Esophagus squamous epithelium (tissue), 4 donors: ENCODE data around the gene RBMX2.

Experiments used
- POLR2A ChIP-seq, 4 donors: fragments of 450-650 bp; IDR thresholded peaks; one replicate each; pipeline ENCODE4 v1.6.1; 2017; ENCODE audit warnings: antibody characterized with exemption in 4 of 4, mild to moderate bottlenecking in 4 of 4, moderate library complexity in 3 of 4
- TF ChIP-seq, protein P1 (sequence below), 6 experiments: fragments of 450-650 bp in 4 of 6; fragments of 200-600 bp in 2 of 6; sonication (generic) in 2 of 6; IDR thresholded peaks; one replicate each; pipeline ENCODE4 v1.5.1; 2016 to 2019; ENCODE audit warnings: antibody characterized with exemption in 6 of 6, mild to moderate bottlenecking in 4 of 6, moderate library complexity in 4 of 6

DNA sequence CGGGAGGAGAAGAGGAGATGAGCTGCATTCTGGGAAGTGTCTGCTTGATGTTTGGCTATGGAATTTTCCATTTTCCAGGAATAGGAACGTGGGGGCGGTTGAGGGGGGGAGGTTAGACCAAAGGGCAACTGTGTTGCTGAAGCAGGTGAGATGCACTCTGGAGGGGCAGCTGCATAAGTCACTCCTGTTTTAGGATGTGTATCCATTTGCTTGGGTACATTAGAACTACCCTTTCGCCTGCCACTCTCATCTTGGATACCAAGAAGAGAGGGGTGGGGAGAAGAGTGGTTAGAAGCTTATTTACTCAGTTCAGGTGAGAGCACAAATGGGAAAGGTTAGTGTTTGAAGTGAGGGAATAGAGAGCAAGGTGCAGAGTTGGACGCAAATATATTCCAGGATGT, 15.4 kb upstream of the RBMX2 start:
- TF ChIP-seq, protein P1, sequence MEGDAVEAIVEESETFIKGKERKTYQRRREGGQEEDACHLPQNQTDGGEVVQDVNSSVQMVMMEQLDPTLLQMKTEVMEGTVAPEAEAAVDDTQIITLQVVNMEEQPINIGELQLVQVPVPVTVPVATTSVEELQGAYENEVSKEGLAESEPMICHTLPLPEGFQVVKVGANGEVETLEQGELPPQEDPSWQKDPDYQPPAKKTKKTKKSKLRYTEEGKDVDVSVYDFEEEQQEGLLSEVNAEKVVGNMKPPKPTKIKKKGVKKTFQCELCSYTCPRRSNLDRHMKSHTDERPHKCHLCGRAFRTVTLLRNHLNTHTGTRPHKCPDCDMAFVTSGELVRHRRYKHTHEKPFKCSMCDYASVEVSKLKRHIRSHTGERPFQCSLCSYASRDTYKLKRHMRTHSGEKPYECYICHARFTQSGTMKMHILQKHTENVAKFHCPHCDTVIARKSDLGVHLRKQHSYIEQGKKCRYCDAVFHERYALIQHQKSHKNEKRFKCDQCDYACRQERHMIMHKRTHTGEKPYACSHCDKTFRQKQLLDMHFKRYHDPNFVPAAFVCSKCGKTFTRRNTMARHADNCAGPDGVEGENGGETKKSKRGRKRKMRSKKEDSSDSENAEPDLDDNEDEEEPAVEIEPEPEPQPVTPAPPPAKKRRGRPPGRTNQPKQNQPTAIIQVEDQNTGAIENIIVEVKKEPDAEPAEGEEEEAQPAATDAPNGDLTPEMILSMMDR (IDR thresholded peaks at IDR 0.05): no peak
- TF ChIP-seq POLR2A (IDR thresholded peaks at IDR 0.05): no peak
